ENCODE data around the gene RBM10. TPM values are rescaled to one million over a fixed set of nuclear protein-coding genes. Genes with fewer than 3 reads are reported as not detected.

The RBM10 gene
- total RNA-seq, 1 experiment from 2014 or later: 80.9 TPM

GRCh38 chrX:47151435-47151834 lies 6.4 kb downstream of the RBM10 start:
- no peak overlapping the region for H3K27ac ChIP-seq (ENCODE audit: low read depth, low read length, poor library complexity, severe bottlenecking)
- intact Hi-C loops (cut with micrococcal nuclease; ENCODE audit: unreplicated experiment): no loop called here
- no TSS peak for BruUV-seq (replicated peaks)
- CTCF ChIA-PET: no interaction called here
- no peaks in the 10 kb centered on the region for H3K9me3 ChIP-seq (ENCODE audit: low read depth, low read length, poor library complexity, severe bottlenecking)
- no peak overlapping the region for H3K4me3 ChIP-seq (ENCODE audit: low read depth, low read length, poor library complexity, severe bottlenecking)
- H3K27me3 ChIP-seq (replicated peaks; ENCODE audit: insufficient read depth, low read depth, low read length, poor library complexity): no peaks in the 10 kb centered on the region
- POLR2A ChIA-PET (ENCODE audit: low non-redundant PET): no interaction called here
- no peaks in the 10 kb centered on the region for H3K4me1 ChIP-seq (ENCODE audit: insufficient read depth, low read length, poor library complexity, severe bottlenecking)
- DNase-seq (ENCODE audit: low spot score): no peak
- TF ChIP-seq CTCF (conservative IDR thresholded peaks at IDR 0.05; ENCODE audit: low read depth, low read length): no peak
- TF ChIP-seq EZH2 (IDR thresholded peaks at IDR 0.05; ENCODE audit: borderline replicate concordance, low read depth, low read length, poor library complexity, severe bottlenecking): no peak
- H3K36me3 ChIP-seq (ENCODE audit: insufficient read depth, low read length, poor library complexity, severe bottlenecking): peaks cover 13% of the 10 kb centered on the region

GRCh38 chrX:47156611-47157520 lies 11.8 kb downstream of the RBM10 start:
- Histone ChIP-seq H3K4me1 (ENCODE audit: insufficient read depth, low read length, poor library complexity, severe bottlenecking) (no peaks in the 10 kb centered on the region), H3K9me3 (ENCODE audit: low read depth, low read length, poor library complexity, severe bottlenecking) (no peaks in the 10 kb centered on the region), H3K4me3 (ENCODE audit: low read depth, low read length, poor library complexity, severe bottlenecking) (no peak overlapping the region), H3K27me3 (replicated peaks; ENCODE audit: insufficient read depth, low read depth, low read length, poor library complexity) (no peaks in the 10 kb centered on the region), H3K27ac (ENCODE audit: low read depth, low read length, poor library complexity, severe bottlenecking) (no peak overlapping the region), H3K36me3 (ENCODE audit: insufficient read depth, low read length, poor library complexity, severe bottlenecking) (peaks cover 16% of the 10 kb centered on the region)
- BruUV-seq (replicated peaks): no TSS peak
- no peak for DNase-seq (ENCODE audit: low spot score)
- CTCF ChIA-PET: no interaction called here
- TF ChIP-seq EZH2 (IDR thresholded peaks at IDR 0.05; ENCODE audit: borderline replicate concordance, low read depth, low read length, poor library complexity, severe bottlenecking): no peak
- TF ChIP-seq CTCF (conservative IDR thresholded peaks at IDR 0.05; ENCODE audit: low read depth, low read length): no peak
- intact Hi-C loops (cut with micrococcal nuclease; ENCODE audit: unreplicated experiment): no loop called here
- POLR2A ChIA-PET (ENCODE audit: low non-redundant PET): no interaction called here

GRCh38 chrX:47158131-47158530 lies 13.1 kb downstream of the RBM10 start:
- no peak for TF ChIP-seq EZH2 (IDR thresholded peaks at IDR 0.05; ENCODE audit: borderline replicate concordance, low read depth, low read length, poor library complexity, severe bottlenecking)
- TF ChIP-seq CTCF (conservative IDR thresholded peaks at IDR 0.05; ENCODE audit: low read depth, low read length): 0 out of 2 replicates have a peak, but pooled peaks have one; percentile 12
- H3K4me3 ChIP-seq (ENCODE audit: low read depth, low read length, poor library complexity, severe bottlenecking): no peak overlapping the region
- H3K36me3 ChIP-seq (ENCODE audit: insufficient read depth, low read length, poor library complexity, severe bottlenecking): peaks cover 19% of the 10 kb centered on the region
- POLR2A ChIA-PET (ENCODE audit: low non-redundant PET): interaction anchor here (0.7 kb wide), 1 partner anchor 826 kb away, joined by 4 read pairs; no protein-coding TSS in a partner anchor
- H3K27ac ChIP-seq (ENCODE audit: low read depth, low read length, poor library complexity, severe bottlenecking): no peak overlapping the region
- no TSS peak for BruUV-seq (replicated peaks)
- CTCF ChIA-PET: no interaction called here
- no peak for DNase-seq (ENCODE audit: low spot score)
- intact Hi-C loops (cut with micrococcal nuclease; ENCODE audit: unreplicated experiment): no loop called here
- no peaks in the 10 kb centered on the region for H3K4me1 ChIP-seq (ENCODE audit: insufficient read depth, low read length, poor library complexity, severe bottlenecking)
- H3K9me3 ChIP-seq (ENCODE audit: low read depth, low read length, poor library complexity, severe bottlenecking): no peaks in the 10 kb centered on the region
- no peaks in the 10 kb centered on the region for H3K27me3 ChIP-seq (replicated peaks; ENCODE audit: insufficient read depth, low read depth, low read length, poor library complexity)

All from A673 (cell line).